HepG2 (cell line): ENCODE data around the gene HNRNPUL1. TPM values are rescaled to one million over a fixed set of nuclear protein-coding genes. Genes with fewer than 3 reads are reported as not detected.

Experiments
- EEA1 ChIP-seq: sonication (generic); formaldehyde crosslinking; IDR thresholded peaks from 2 replicates; pipeline ENCODE4 v1.5.1; 2020; ENCODE audit warnings: mild to moderate bottlenecking, missing genetic modification reagents, borderline replicate concordance
- MNT ChIP-seq: fragments of 450-650 bp; IDR thresholded peaks from 2 replicates; pipeline ENCODE4 v1.6.1; 2016
- PLRG1 ChIP-seq: fragments of 450-650 bp; conservative IDR thresholded peaks from 2 replicates; pipeline ENCODE4 v1.6.1; 2016
- ZBTB46 ChIP-seq: sonication (generic); formaldehyde crosslinking; IDR thresholded peaks from 2 replicates; pipeline ENCODE4 v1.4.0; 2020; ENCODE audit warnings: mild to moderate bottlenecking, missing genetic modification reagents, borderline replicate concordance
- ZNF136 ChIP-seq: sonication (generic); formaldehyde crosslinking; IDR thresholded peaks from 2 replicates; pipeline ENCODE4 v1.8.1; 2022; ENCODE audit warnings: low read depth, mild to moderate bottlenecking, moderate library complexity, missing genetic modification reagents
- ZNF280B ChIP-seq: sonication (generic); formaldehyde crosslinking; IDR thresholded peaks from 2 replicates; pipeline ENCODE4 v1.5.0; 2020; ENCODE audit warnings: missing genetic modification reagents, mild to moderate bottlenecking, borderline replicate concordance
- ZNF362 ChIP-seq: sonication (generic); formaldehyde crosslinking; IDR thresholded peaks from 2 replicates; pipeline ENCODE4 v1.4.0; 2020; ENCODE audit warnings: missing genetic modification reagents, mild to moderate bottlenecking, borderline replicate concordance
- polyA plus RNA-seq, 8 experiments: library from polyadenylated mRNA; depleted of rRNA in 3 of 8; stranded (reverse) in 7 of 8; unstranded in 1 of 8; fragments of >200 nt; fragmentation: Illumina TruSeq in 4 of 8; extraction: Trizol in 4 of 8; gene quantifications; 2 replicates each; pipeline versions ENCODE4 v1.2.1 to v1.2.3, GENCODE V29; 2011 to 2016; ENCODE audit warnings: low read depth in 4 of 8, missing spikeins in 1 of 8, mixed read lengths in 1 of 8; ENCODE audit not compliant: insufficient read depth in 1 of 8
- total RNA-seq, 5 experiments: library from RNA; depleted of rRNA; stranded (reverse); fragments of >200 nt; fragmentation: Illumina TruSeq; extraction: Trizol; gene quantifications; 2 replicates each; pipeline ENCODE4 v1.2.3, GENCODE V29; 2016; ENCODE audit warnings: low read depth in 1 of 5

HNRNPUL1 gene
- total and polyA plus RNA-seq, 2 of the 13 experiments (the other 11 are each of a cell fraction or from before 2014, with no cell fraction given) = 30.9 to 81.7 TPM

- TF ChIP-seq ZNF280B (CRISPR knock-in tag) (0 out of 2 replicates have a peak, but pooled peaks have one; percentile 22), MNT (no peak), ZBTB46 (CRISPR knock-in tag) (no peak), PLRG1 (no peak), EEA1 (CRISPR knock-in tag) (no peak), ZNF362 (CRISPR knock-in tag) (peak; percentile 39; the same call in 1 of the 2 replicates), ZNF136 (CRISPR knock-in tag) (0 out of 2 replicates have a peak, but pooled peaks have one; percentile 59)
Measured at GRCh38 chr19:41226874-41227390, 37.2 kb upstream of the HNRNPUL1 start (continued).
